ENCODE data around the gene PRPSAP1. TPM values are rescaled to one million over a fixed set of nuclear protein-coding genes. Genes with fewer than 3 reads are reported as not detected.
"Not testable (repeated sequence)": the region's sequence is repeated elsewhere in the genome, so short reads cannot be mapped to it uniquely, and the experiment has no call there.

The PRPSAP1 gene
- total RNA-seq, 3 donors from 2014 or later (not counting 1 experiment from before 2014, with no cell fraction given), result 32.9 to 45.2 (median 41.5) TPM

- Mint-ChIP-seq H3K27me3 (ENCODE audit: low read depth in 2 of 2) (no peaks in the 10 kb centered on the region), H3K4me3 (peak overlapping the region; percentile 98), H3K4me1 (peaks cover 24 to 27% of the 10 kb centered on the region in 2 donors), H3K27ac (peak overlapping the region; percentile 64 to 94), H3K36me3 (no peaks in the 10 kb centered on the region), H3K9me3 (no peaks in the 10 kb centered on the region)
- TF ChIP-seq, protein P1, sequence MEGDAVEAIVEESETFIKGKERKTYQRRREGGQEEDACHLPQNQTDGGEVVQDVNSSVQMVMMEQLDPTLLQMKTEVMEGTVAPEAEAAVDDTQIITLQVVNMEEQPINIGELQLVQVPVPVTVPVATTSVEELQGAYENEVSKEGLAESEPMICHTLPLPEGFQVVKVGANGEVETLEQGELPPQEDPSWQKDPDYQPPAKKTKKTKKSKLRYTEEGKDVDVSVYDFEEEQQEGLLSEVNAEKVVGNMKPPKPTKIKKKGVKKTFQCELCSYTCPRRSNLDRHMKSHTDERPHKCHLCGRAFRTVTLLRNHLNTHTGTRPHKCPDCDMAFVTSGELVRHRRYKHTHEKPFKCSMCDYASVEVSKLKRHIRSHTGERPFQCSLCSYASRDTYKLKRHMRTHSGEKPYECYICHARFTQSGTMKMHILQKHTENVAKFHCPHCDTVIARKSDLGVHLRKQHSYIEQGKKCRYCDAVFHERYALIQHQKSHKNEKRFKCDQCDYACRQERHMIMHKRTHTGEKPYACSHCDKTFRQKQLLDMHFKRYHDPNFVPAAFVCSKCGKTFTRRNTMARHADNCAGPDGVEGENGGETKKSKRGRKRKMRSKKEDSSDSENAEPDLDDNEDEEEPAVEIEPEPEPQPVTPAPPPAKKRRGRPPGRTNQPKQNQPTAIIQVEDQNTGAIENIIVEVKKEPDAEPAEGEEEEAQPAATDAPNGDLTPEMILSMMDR (IDR thresholded peaks at IDR 0.05), result no peak
- DNase-seq, result peak; percentile 23 to 29
- intact Hi-C loops (cut with micrococcal nuclease), result loop anchor here (5.0 kb wide), 1 partner anchor 99 kb away; the partner anchor contains the start of gene UBE2O
- under 1% methylated on average over 51 of the region's 51 CpGs for WGBS (ENCODE audit: insufficient coverage)
- Histone ChIP-seq H3K27ac (ENCODE audit: low read length) (peak overlapping the region; percentile 95), H3K9me3 (ENCODE audit: control insufficient read depth, insufficient read depth, low read length) (no peaks in the 10 kb centered on the region), H3K4me1 (ENCODE audit: control insufficient read depth, insufficient read depth, low read length) (peaks cover 15% of the 10 kb centered on the region), H3K36me3 (ENCODE audit: control insufficient read depth, insufficient read depth, low read length) (no peaks in the 10 kb centered on the region), H3K27me3 (ENCODE audit: control insufficient read depth, insufficient read depth, low read length) (no peaks in the 10 kb centered on the region), H3K4me3 (ENCODE audit: low read length) (peak overlapping the region; percentile 64)
- ATAC-seq, result peak in 2 of 3 donors; percentile 0 to 9
Measured at GRCh38 chr17:76353004-76353598, 615 bp downstream of the PRPSAP1 start.

GRCh38 chr17:76351526-76352071 lies 2.1 kb downstream of the PRPSAP1 start:
- H3K9me3 Mint-ChIP-seq, result no peaks in the 10 kb centered on the region
- peaks cover 8% of the 10 kb centered on the region for H3K36me3 ChIP-seq (ENCODE audit: control insufficient read depth, insufficient read depth, low read length)
- peak overlapping the region in 1 of 2 donors; percentile 14 for H3K27ac Mint-ChIP-seq
- peaks cover 24 to 27% of the 10 kb centered on the region in 2 donors for H3K4me1 Mint-ChIP-seq
- H3K9me3 ChIP-seq (ENCODE audit: control insufficient read depth, insufficient read depth, low read length), result no peaks in the 10 kb centered on the region
- ATAC-seq (no peak), DNase-seq (no peak)
- peaks cover 15% of the 10 kb centered on the region for H3K4me1 ChIP-seq (ENCODE audit: control insufficient read depth, insufficient read depth, low read length)
- intact Hi-C loops (cut with micrococcal nuclease), result loop anchor here (5.0 kb wide), 1 partner anchor 101 kb away; the partner anchor contains the start of gene UBE2O
- no peaks in the 10 kb centered on the region for H3K27me3 Mint-ChIP-seq (ENCODE audit: low read depth in 2 of 2)
- TF ChIP-seq, protein P1 (IDR thresholded peaks at IDR 0.05), result no peak
- H3K36me3 Mint-ChIP-seq, result peaks cover 7% of the 10 kb centered on the region
- H3K4me3 Mint-ChIP-seq, result peak overlapping the region; percentile 98
- WGBS (ENCODE audit: insufficient coverage), result 88% methylated on average over 5 of the region's 9 CpGs
- H3K27ac ChIP-seq (ENCODE audit: low read length), result no peak overlapping the region
- H3K27me3 ChIP-seq (ENCODE audit: control insufficient read depth, insufficient read depth, low read length), result no peaks in the 10 kb centered on the region
- no peak overlapping the region for H3K4me3 ChIP-seq (ENCODE audit: low read length)

DNA sequence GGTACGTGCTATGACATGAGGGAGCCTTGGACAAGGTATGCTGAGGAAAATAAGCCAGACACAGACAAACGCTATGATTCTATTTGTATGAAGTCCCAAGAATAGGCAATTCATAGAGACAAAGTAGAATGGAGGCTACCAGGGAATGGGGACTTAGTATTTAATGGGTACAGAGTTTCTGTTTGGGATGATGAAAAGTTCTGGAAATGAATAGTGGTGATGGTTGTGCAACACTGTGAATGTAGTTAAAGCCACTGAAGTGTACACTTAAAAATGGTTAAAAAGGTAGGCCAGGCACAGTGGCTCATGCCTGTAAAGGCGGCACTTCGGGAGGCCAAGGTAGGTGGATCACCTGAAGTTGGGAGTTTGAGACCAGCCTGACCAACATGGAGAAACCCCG lies 3.3 kb downstream of the PRPSAP1 start:
- Histone ChIP-seq H3K36me3 (ENCODE audit: control insufficient read depth, insufficient read depth, low read length) (peaks cover 16% of the 10 kb centered on the region), H3K27ac (ENCODE audit: low read length) (no peak overlapping the region), H3K9me3 (ENCODE audit: control insufficient read depth, insufficient read depth, low read length) (no peaks in the 10 kb centered on the region), H3K4me1 (ENCODE audit: control insufficient read depth, insufficient read depth, low read length) (peaks cover 15% of the 10 kb centered on the region), H3K27me3 (ENCODE audit: control insufficient read depth, insufficient read depth, low read length) (no peaks in the 10 kb centered on the region), H3K4me3 (ENCODE audit: low read length) (no peak overlapping the region)
- intact Hi-C loops (cut with micrococcal nuclease), result loop anchor here (5.0 kb wide), 1 partner anchor 102 kb away; the partner anchor contains the start of gene UBE2O
- TF ChIP-seq, protein P1 (IDR thresholded peaks at IDR 0.05), result no peak
- Mint-ChIP-seq H3K36me3 (peaks cover 7% of the 10 kb centered on the region), H3K27ac (no peak overlapping the region), H3K4me3 (no peak overlapping the region), H3K9me3 (no peaks in the 10 kb centered on the region), H3K27me3 (ENCODE audit: low read depth in 2 of 2) (no peaks in the 10 kb centered on the region), H3K4me1 (peaks cover 24 to 27% of the 10 kb centered on the region in 2 donors)
- no peak for ATAC-seq
- WGBS (ENCODE audit: insufficient coverage), result 97% methylated on average over 5 of the region's 5 CpGs
- no peak for DNase-seq

DNA sequence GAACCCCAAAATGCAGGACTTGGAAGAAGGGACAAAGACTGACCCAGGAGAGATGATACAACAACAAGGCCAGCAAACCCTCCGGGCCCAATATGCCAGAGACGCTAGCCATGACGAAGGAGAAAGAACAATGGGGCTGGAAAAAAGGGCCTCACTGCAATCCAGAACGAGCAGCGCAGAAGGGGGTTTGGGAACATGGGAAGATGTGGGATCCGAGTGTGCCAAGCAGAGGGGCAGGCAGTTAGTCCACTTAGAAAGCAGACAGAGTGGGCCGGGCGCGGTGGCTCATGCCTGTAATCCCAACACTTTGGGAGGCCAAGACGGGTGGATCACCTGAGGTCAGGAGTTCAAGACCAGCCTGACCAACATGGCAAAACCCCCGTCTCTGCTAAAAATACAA lies 6.8 kb downstream of the PRPSAP1 start:
- ATAC-seq; H3K27me3 ChIP-seq (ENCODE audit: control insufficient read depth, insufficient read depth, low read length); H3K36me3 Mint-ChIP-seq; H3K4me3 Mint-ChIP-seq; DNase-seq; H3K9me3 Mint-ChIP-seq; intact Hi-C loops (cut with micrococcal nuclease); H3K27ac ChIP-seq (ENCODE audit: low read length); H3K27me3 Mint-ChIP-seq (ENCODE audit: low read depth in 2 of 2); H3K27ac Mint-ChIP-seq; H3K4me3 ChIP-seq (ENCODE audit: low read length); H3K4me1 Mint-ChIP-seq; H3K4me1 ChIP-seq (ENCODE audit: control insufficient read depth, insufficient read depth, low read length); H3K9me3 ChIP-seq (ENCODE audit: control insufficient read depth, insufficient read depth, low read length): not testable (repeated sequence)
- H3K36me3 ChIP-seq (ENCODE audit: control insufficient read depth, insufficient read depth, low read length), result peaks cover 22% of the 10 kb centered on the region
- 98% methylated on average over 11 of the region's 11 CpGs for WGBS (ENCODE audit: insufficient coverage)
